ENCODE data around the gene ASB4.

Gene ASB4

GRCh38 chr7:95471071-95471470, 14.7 kb upstream of the ASB4 start:
- no peaks in the 10 kb centered on the region for H3K36me3 ChIP-seq (ENCODE audit: insufficient read depth, low read length)
- no peaks in the 10 kb centered on the region for H3K9me3 ChIP-seq (ENCODE audit: control insufficient read depth, insufficient read depth, low read length)
- H3K4me1 ChIP-seq (ENCODE audit: insufficient read depth, low read length): peaks cover 13% of the 10 kb centered on the region
- H3K9ac ChIP-seq (ENCODE audit: low read depth, low read length): no peak overlapping the region

- H3K36me3 ChIP-seq (ENCODE audit: insufficient read depth, low read length): no peaks in the 10 kb centered on the region
- H3K4me1 ChIP-seq (ENCODE audit: insufficient read depth, low read length): peaks cover 13% of the 10 kb centered on the region
- H3K9me3 ChIP-seq (ENCODE audit: control insufficient read depth, insufficient read depth, low read length): no peaks in the 10 kb centered on the region
- no peak overlapping the region for H3K9ac ChIP-seq (ENCODE audit: low read depth, low read length)
These were observed 13.1 kb upstream of the ASB4 start for GRCh38 chr7:95472581-95473161.

GRCh38 chr7:95473276-95473985, 12.3 kb upstream of the ASB4 start:
- Histone ChIP-seq H3K4me1 (ENCODE audit: insufficient read depth, low read length) (peaks cover 13% of the 10 kb centered on the region), H3K9me3 (ENCODE audit: control insufficient read depth, insufficient read depth, low read length) (no peaks in the 10 kb centered on the region), H3K36me3 (ENCODE audit: insufficient read depth, low read length) (no peaks in the 10 kb centered on the region), H3K9ac (ENCODE audit: low read depth, low read length) (no peak overlapping the region)

- peaks cover 3% of the 10 kb centered on the region for H3K4me1 ChIP-seq (ENCODE audit: insufficient read depth, low read length)
- H3K36me3 ChIP-seq (ENCODE audit: insufficient read depth, low read length): no peaks in the 10 kb centered on the region
- H3K9ac ChIP-seq (ENCODE audit: low read depth, low read length): no peak overlapping the region
These were observed 9.5 kb upstream of the ASB4 start for GRCh38 chr7:95476072-95476847.

GRCh38 chr7:95476904-95477594, 8.7 kb upstream of the ASB4 start:
- Histone ChIP-seq H3K36me3 (ENCODE audit: insufficient read depth, low read length) (no peaks in the 10 kb centered on the region), H3K9me3 (ENCODE audit: control insufficient read depth, insufficient read depth, low read length) (no peaks in the 10 kb centered on the region), H3K4me1 (ENCODE audit: insufficient read depth, low read length) (no peaks in the 10 kb centered on the region), H3K9ac (ENCODE audit: low read depth, low read length) (no peak overlapping the region)

More at GRCh38 chr7:95476072-95476847, 9.5 kb upstream of the ASB4 start:
- no peaks in the 10 kb centered on the region for H3K9me3 ChIP-seq (ENCODE audit: control insufficient read depth, insufficient read depth, low read length)

GRCh38 chr7:95478272-95479037, 7.3 kb upstream of the ASB4 start:
- no peaks in the 10 kb centered on the region for H3K9me3 ChIP-seq (ENCODE audit: control insufficient read depth, insufficient read depth, low read length)
- H3K9ac ChIP-seq (ENCODE audit: low read depth, low read length): no peak overlapping the region
- no peaks in the 10 kb centered on the region for H3K4me1 ChIP-seq (ENCODE audit: insufficient read depth, low read length)
- H3K36me3 ChIP-seq (ENCODE audit: insufficient read depth, low read length): no peaks in the 10 kb centered on the region

- Histone ChIP-seq H3K4me1 (ENCODE audit: insufficient read depth, low read length) (no peaks in the 10 kb centered on the region), H3K9ac (ENCODE audit: low read depth, low read length) (no peak overlapping the region), H3K9me3 (ENCODE audit: control insufficient read depth, insufficient read depth, low read length) (no peaks in the 10 kb centered on the region), H3K36me3 (ENCODE audit: insufficient read depth, low read length) (no peaks in the 10 kb centered on the region)
These were observed 5.6 kb upstream of the ASB4 start for GRCh38 chr7:95479992-95480624.

GRCh38 chr7:95481271-95482165, 4.2 kb upstream of the ASB4 start:
- Histone ChIP-seq H3K4me1 (ENCODE audit: insufficient read depth, low read length) (no peaks in the 10 kb centered on the region), H3K36me3 (ENCODE audit: insufficient read depth, low read length) (no peaks in the 10 kb centered on the region), H3K9me3 (ENCODE audit: control insufficient read depth, insufficient read depth, low read length) (no peaks in the 10 kb centered on the region; the same call in 1 of the 2 replicates), H3K9ac (ENCODE audit: low read depth, low read length) (no peak overlapping the region)

- Histone ChIP-seq H3K36me3 (ENCODE audit: insufficient read depth, low read length) (no peaks in the 10 kb centered on the region), H3K9ac (ENCODE audit: low read depth, low read length) (no peak overlapping the region), H3K9me3 (ENCODE audit: control insufficient read depth, insufficient read depth, low read length) (no peaks in the 10 kb centered on the region; the same call in 1 of the 2 replicates), H3K4me1 (ENCODE audit: insufficient read depth, low read length) (0 out of 2 replicates have a peak, but pooled peaks cover under 1% of the 10 kb centered on the region)
These were observed 3.3 kb upstream of the ASB4 start for GRCh38 chr7:95482424-95482823.

GRCh38 chr7:95490231-95490762, 4.6 kb downstream of the ASB4 start:
- Histone ChIP-seq H3K9ac (ENCODE audit: low read depth, low read length) (no peak overlapping the region), H3K36me3 (ENCODE audit: insufficient read depth, low read length) (no peaks in the 10 kb centered on the region), H3K4me1 (ENCODE audit: insufficient read depth, low read length) (peaks cover 8% of the 10 kb centered on the region; the same call in 1 of the 2 replicates), H3K9me3 (ENCODE audit: control insufficient read depth, insufficient read depth, low read length) (no peaks in the 10 kb centered on the region; the same call in 1 of the 2 replicates)

GRCh38 chr7:95491201-95491600, 5.5 kb downstream of the ASB4 start:
- Histone ChIP-seq H3K9me3 (ENCODE audit: control insufficient read depth, insufficient read depth, low read length) (no peaks in the 10 kb centered on the region), H3K36me3 (ENCODE audit: insufficient read depth, low read length) (no peaks in the 10 kb centered on the region), H3K9ac (ENCODE audit: low read depth, low read length) (no peak overlapping the region), H3K4me1 (ENCODE audit: insufficient read depth, low read length) (peaks cover 8% of the 10 kb centered on the region; the same call in 1 of the 2 replicates)

GRCh38 chr7:95491634-95492314, 6.0 kb downstream of the ASB4 start:
- no peak overlapping the region for H3K9ac ChIP-seq (ENCODE audit: low read depth, low read length)
- no peaks in the 10 kb centered on the region for H3K9me3 ChIP-seq (ENCODE audit: control insufficient read depth, insufficient read depth, low read length)
- H3K36me3 ChIP-seq (ENCODE audit: insufficient read depth, low read length): no peaks in the 10 kb centered on the region
- peaks cover 8% of the 10 kb centered on the region; the same call in 1 of the 2 replicates for H3K4me1 ChIP-seq (ENCODE audit: insufficient read depth, low read length)

Measured in ES-I3 (cell line).